ENCODE measurements around the gene CD44.

The CD44 gene

GRCh38 chr11:35131094-35131493 lies 7.9 kb upstream of the CD44 start:
- H3K4me3 ChIP-seq (ENCODE audit: low read depth, low read length), result no peak overlapping the region
- in situ Hi-C loops (cut with HindIII; ENCODE audit: low sequenced_read_pairs), result no loop called here
- DNase-seq (ENCODE audit: low read depth, low spot score), result no peak
- no peak for TF ChIP-seq CTCF (IDR thresholded peaks at IDR 0.05; ENCODE audit: low read depth, low read length)

GRCh38 chr11:35131886-35132285 lies 7.1 kb upstream of the CD44 start:
- H3K4me3 ChIP-seq (ENCODE audit: low read depth, low read length), result no peak overlapping the region
- no peak for DNase-seq (ENCODE audit: low read depth, low spot score)
- TF ChIP-seq CTCF (IDR thresholded peaks at IDR 0.05; ENCODE audit: low read depth, low read length), result no peak
- in situ Hi-C loops (cut with HindIII; ENCODE audit: low sequenced_read_pairs), result no loop called here

- in situ Hi-C loops (cut with HindIII; ENCODE audit: low sequenced_read_pairs), result no loop called here
- DNase-seq (ENCODE audit: low read depth, low spot score), result no peak
- H3K4me3 ChIP-seq (ENCODE audit: low read depth, low read length), result no peak overlapping the region
- no peak for TF ChIP-seq CTCF (IDR thresholded peaks at IDR 0.05; ENCODE audit: low read depth, low read length)
Measured at GRCh38 chr11:35133656-35134055, 5.3 kb upstream of the CD44 start.

GRCh38 chr11:35134403-35135148 lies 4.4 kb upstream of the CD44 start:
- DNase-seq (ENCODE audit: low read depth, low spot score), result no peak
- in situ Hi-C loops (cut with HindIII; ENCODE audit: low sequenced_read_pairs), result no loop called here
- no peak overlapping the region for H3K4me3 ChIP-seq (ENCODE audit: low read depth, low read length)
- no peak for TF ChIP-seq CTCF (IDR thresholded peaks at IDR 0.05; ENCODE audit: low read depth, low read length)

GRCh38 chr11:35135222-35135621 lies 3.7 kb upstream of the CD44 start:
- TF ChIP-seq CTCF (IDR thresholded peaks at IDR 0.05; ENCODE audit: low read depth, low read length), result no peak
- no peak overlapping the region for H3K4me3 ChIP-seq (ENCODE audit: low read depth, low read length)
- in situ Hi-C loops (cut with HindIII; ENCODE audit: low sequenced_read_pairs), result no loop called here
- DNase-seq (ENCODE audit: low read depth, low spot score), result no peak

GRCh38 chr11:35136311-35136710 lies 2.7 kb upstream of the CD44 start:
- no peak for DNase-seq (ENCODE audit: low read depth, low spot score)
- TF ChIP-seq CTCF (IDR thresholded peaks at IDR 0.05; ENCODE audit: low read depth, low read length), result no peak
- H3K4me3 ChIP-seq (ENCODE audit: low read depth, low read length), result no peak overlapping the region
- in situ Hi-C loops (cut with HindIII; ENCODE audit: low sequenced_read_pairs), result no loop called here
